H1 (cell line): ENCODE results near the gene SPATA31D4. TPM values are rescaled to one million over a fixed set of nuclear protein-coding genes. Genes with fewer than 3 reads are reported as not detected.

Experiments
- CTCF ChIA-PET: fragments of 300-600 bp; sonication (Branson Sonifier 250); formaldehyde crosslinking; loops from one replicate; lab custom pipeline; 2021; ENCODE audit not compliant: partially characterized antibody; lab: Charles Lee
- POLR2A ChIA-PET: fragments of 300-600 bp; sonication (Branson Sonifier 250); formaldehyde crosslinking; loops from one replicate; lab custom pipeline; 2021; ENCODE audit warnings: inconsistent platforms; ENCODE audit not compliant: partially characterized antibody; lab: Charles Lee
- DNase-seq, 2 experiments: peaks; one replicate each; pipeline versions ENCODE4 v3.0.0 to v3.0.0-alpha.2; 2010 to 2022; ENCODE audit warnings: low spot score in 2 of 2, low read depth in 1 of 2, mixed read lengths in 1 of 2
- FAIRE-seq: peaks from 2 replicates; lab custom pipeline; 2011; peaks lifted over from hg19 to GRCh38; lab: Jason Lieb, UNC
- H2AFZ ChIP-seq: 2 replicates; pipeline ENCODE4 v1.8.1; 2012; ENCODE audit warnings: low read length, inconsistent platforms
- H2AK5ac ChIP-seq: 2 replicates; pipeline ENCODE4 v1.6.1; 2013; ENCODE audit warnings: low read depth, low read length
- H2BK120ac ChIP-seq: replicated peaks from 2 replicates; pipeline ENCODE3; 2013; ENCODE audit warnings: low read depth, low read length, inconsistent platforms
- H2BK12ac ChIP-seq: 2 replicates; pipeline ENCODE4 v1.6.1; 2013; ENCODE audit warnings: low read depth, low read length
- H2BK15ac ChIP-seq: 2 replicates; pipeline ENCODE4 v1.6.1; 2013; ENCODE audit warnings: low read length
- H2BK20ac ChIP-seq: 2 replicates; pipeline ENCODE4 v1.6.1; 2013; ENCODE audit warnings: low read length
- H2BK5ac ChIP-seq: 2 replicates; pipeline ENCODE4 v1.6.1; 2013; ENCODE audit warnings: low read depth, low read length
- H3K14ac ChIP-seq: 2 replicates; pipeline ENCODE4 v1.6.1; 2013; ENCODE audit warnings: inconsistent platforms; ENCODE audit not compliant: insufficient read length
- H3K18ac ChIP-seq: 2 replicates; pipeline ENCODE4 v1.6.1; 2013; ENCODE audit warnings: low read length; ENCODE audit errors: extremely low read depth
- H3K23ac ChIP-seq: 2 replicates; pipeline ENCODE4 v1.6.1; 2013; ENCODE audit warnings: inconsistent platforms; ENCODE audit not compliant: insufficient read length
- H3K23me2 ChIP-seq: 2 replicates; pipeline ENCODE4 v1.6.1; 2013; ENCODE audit warnings: low read depth, low read length
- H3K27ac ChIP-seq: 2 replicates; pipeline ENCODE4 v1.6.1; 2011; ENCODE audit warnings: low read depth, low read length, inconsistent platforms
- H3K27me3 ChIP-seq, 4 experiments: replicated peaks in 1 of 4; 1 replicate in 1 of 4; 2 replicates in 3 of 4; pipeline versions ENCODE4 v1.6.1 to v1.8.1; 2011 to 2013; ENCODE audit warnings: low read length in 3 of 4, mild to moderate bottlenecking in 3 of 4, inconsistent platforms in 2 of 4, mixed read lengths in 2 of 4, moderate library complexity in 1 of 4; ENCODE audit not compliant: control insufficient read depth in 3 of 4, insufficient read depth in 3 of 4; ENCODE audit errors: extremely low read depth in 1 of 4
- H3K36me3 ChIP-seq, 4 experiments: 2 replicates each; pipeline versions ENCODE4 v1.6.1 to v1.8.1; 2011 to 2013; ENCODE audit warnings: mild to moderate bottlenecking in 4 of 4, low read length in 3 of 4, moderate library complexity in 2 of 4, control low read depth in 1 of 4, inconsistent platforms in 1 of 4; ENCODE audit not compliant: insufficient read depth in 4 of 4, control insufficient read depth in 2 of 4
- H3K4ac ChIP-seq: replicated peaks from 2 replicates; pipeline ENCODE3; 2013; ENCODE audit warnings: low read length, low read depth, mixed read lengths, inconsistent platforms; ENCODE audit not compliant: insufficient read length
- H3K4me1 ChIP-seq, 4 experiments: replicated peaks in 1 of 4; 1 replicate in 1 of 4; 2 replicates in 3 of 4; pipeline versions ENCODE4 v1.6.1 to v1.8.1; 2011 to 2013; ENCODE audit warnings: low read length in 3 of 4, inconsistent platforms in 2 of 4, mixed read lengths in 1 of 4; ENCODE audit not compliant: insufficient read depth in 4 of 4, control insufficient read depth in 3 of 4
- H3K4me2 ChIP-seq, 2 experiments: 2 replicates each; pipeline versions ENCODE4 v1.6.1 to v1.8.1; 2011 to 2013; ENCODE audit warnings: low read depth in 2 of 2, low read length in 2 of 2, control low read depth in 1 of 2, inconsistent platforms in 1 of 2, mild to moderate bottlenecking in 1 of 2; ENCODE audit not compliant: insufficient read depth in 1 of 2
- H3K4me3 ChIP-seq, 4 experiments: fragments of 200-600, 300-600 bp in 1 of 4; sonication (generic), shearing (Covaris generic), sonication (Bioruptor Twin) in 1 of 4; 2 replicates each; pipeline versions ENCODE4 v1.5.1 to v1.8.1; 2011 to 2016; ENCODE audit warnings: low read length in 4 of 4, low read depth in 3 of 4, control low read depth in 2 of 4, inconsistent platforms in 2 of 4, mild to moderate bottlenecking in 2 of 4, mixed read lengths in 1 of 4, moderate library complexity in 1 of 4; ENCODE audit not compliant: insufficient read depth in 2 of 4; ENCODE audit errors: extremely low read depth in 1 of 4
- H3K56ac ChIP-seq: replicated peaks from 2 replicates; pipeline ENCODE3; 2013; ENCODE audit warnings: low read depth, mild to moderate bottlenecking, mixed read lengths, low read length, inconsistent platforms; ENCODE audit not compliant: insufficient read length
- H3K79me1 ChIP-seq: 2 replicates; pipeline ENCODE4 v1.6.1; 2013; ENCODE audit warnings: low read depth, low read length, control low read depth
- H3K79me2 ChIP-seq, 2 experiments: 2 replicates each; pipeline versions ENCODE4 v1.6.1 to v1.8.1; 2012 to 2013; ENCODE audit warnings: low read length in 2 of 2, mild to moderate bottlenecking in 2 of 2, inconsistent platforms in 1 of 2; ENCODE audit not compliant: insufficient read depth in 2 of 2, control insufficient read depth in 1 of 2
- H3K9ac ChIP-seq, 4 experiments: replicated peaks in 1 of 4; 1 replicate in 1 of 4; 2 replicates in 3 of 4; pipeline versions ENCODE4 v1.6.1 to v1.8.1; 2011 to 2013; ENCODE audit warnings: low read depth in 3 of 4, low read length in 3 of 4, control low read depth in 2 of 4, mild to moderate bottlenecking in 2 of 4, moderate library complexity in 2 of 4, inconsistent platforms in 1 of 4; ENCODE audit errors: extremely low read depth in 1 of 4
- H3K9me3 ChIP-seq, 2 experiments: 2 replicates each; pipeline versions ENCODE4 v1.6.1 to v1.8.1; 2012 to 2013; ENCODE audit warnings: mild to moderate bottlenecking in 2 of 2, moderate library complexity in 2 of 2, control low read depth in 1 of 2, inconsistent platforms in 1 of 2, low read depth in 1 of 2, low read length in 1 of 2, mixed read lengths in 1 of 2; ENCODE audit not compliant: insufficient read depth in 2 of 2
- H4K20me1 ChIP-seq, 2 experiments: replicated peaks in 1 of 2; 2 replicates each; pipeline versions ENCODE3 to v1.8.1; 2011 to 2013; ENCODE audit warnings: inconsistent platforms in 2 of 2, low read length in 2 of 2, mild to moderate bottlenecking in 1 of 2; ENCODE audit not compliant: insufficient read depth in 2 of 2, control insufficient read depth in 1 of 2
- H4K5ac ChIP-seq: 2 replicates; pipeline ENCODE4 v1.6.1; 2013; ENCODE audit warnings: low read length, low read depth, mixed read lengths, inconsistent platforms; ENCODE audit not compliant: insufficient read length
- H4K8ac ChIP-seq: 2 replicates; pipeline ENCODE4 v1.8.0; 2013; ENCODE audit warnings: mild to moderate bottlenecking, moderate library complexity, low read length, inconsistent platforms; ENCODE audit not compliant: insufficient read depth; ENCODE audit errors: extremely low read depth
- H4K91ac ChIP-seq: replicated peaks from 2 replicates; pipeline ENCODE3; 2013; ENCODE audit warnings: low read length, mixed read lengths, inconsistent platforms; ENCODE audit not compliant: insufficient read length
- ASH2L ChIP-seq: fragments of 200-600, 300-600 bp; sonication (generic); IDR thresholded peaks from one replicate; pipeline ENCODE4 v1.7.1; 2017; ENCODE audit warnings: low read length
- BCL11A ChIP-seq, 2 experiments: IDR thresholded peaks; one replicate each; pipeline ENCODE4 v1.6.1; 2011; ENCODE audit warnings: low read depth in 2 of 2, low read length in 2 of 2, mild to moderate bottlenecking in 2 of 2
- CREB1 ChIP-seq: IDR thresholded peaks from 2 replicates; pipeline ENCODE4 v1.6.1; 2012; ENCODE audit warnings: inconsistent platforms
- EP300 ChIP-seq, 2 experiments: IDR thresholded peaks; 1 replicate in 1 of 2; 2 replicates in 1 of 2; pipeline ENCODE4 v1.6.1; 2011 to 2012; ENCODE audit warnings: low read depth in 2 of 2, low read length in 2 of 2, mild to moderate bottlenecking in 2 of 2, borderline replicate concordance in 1 of 2, inconsistent platforms in 1 of 2, moderate library complexity in 1 of 2
- JUN ChIP-seq: IDR thresholded peaks from 2 replicates; pipeline ENCODE4 v1.6.1; 2011; ENCODE audit warnings: low read depth, mild to moderate bottlenecking, improper control_type of control experiment, low read length
- NANOG ChIP-seq: IDR thresholded peaks from 2 replicates; pipeline ENCODE4 v1.6.1; 2011; ENCODE audit warnings: low read length, low read depth, mild to moderate bottlenecking, inconsistent platforms; ENCODE audit not compliant: insufficient read depth, poor library complexity, severe bottlenecking
- NRF1 ChIP-seq: IDR thresholded peaks from 2 replicates; pipeline ENCODE4 v1.6.1; 2011; ENCODE audit warnings: mild to moderate bottlenecking, low read depth, low read length, improper control_type of control experiment
- PHF8 ChIP-seq: fragments of 200-600 bp; sonication (generic); conservative IDR thresholded peaks from 2 replicates; pipeline ENCODE4 v1.7.1; 2012; ENCODE audit warnings: low read depth, mild to moderate bottlenecking, inconsistent platforms, low read length, moderate library complexity
- POLR2A ChIP-seq, 2 experiments: IDR thresholded peaks; 1 replicate in 1 of 2; 2 replicates in 1 of 2; pipeline ENCODE4 v1.6.1; 2011; ENCODE audit warnings: low read depth in 2 of 2, low read length in 2 of 2, mild to moderate bottlenecking in 2 of 2; ENCODE audit errors: control extremely low read depth in 1 of 2
- RBBP5 ChIP-seq: IDR thresholded peaks from 2 replicates; pipeline ENCODE4 v1.7.1; 2012; ENCODE audit warnings: low read depth, mild to moderate bottlenecking, inconsistent platforms, low read length, moderate library complexity, borderline replicate concordance
- RFX5 ChIP-seq: IDR thresholded peaks from 2 replicates; pipeline ENCODE4 v1.6.1; 2011; ENCODE audit warnings: low read depth, low read length, improper control_type of control experiment, borderline replicate concordance
- TAF1 ChIP-seq: IDR thresholded peaks from 2 replicates; pipeline ENCODE4 v1.6.1; 2011; ENCODE audit warnings: mild to moderate bottlenecking, low read depth, low read length
- TBP ChIP-seq: IDR thresholded peaks from 2 replicates; pipeline ENCODE4 v1.6.1; 2011; ENCODE audit warnings: low read depth, low read length, improper control_type of control experiment
- TCF12 ChIP-seq: IDR thresholded peaks from 2 replicates; pipeline ENCODE4 v1.6.1; 2011; ENCODE audit warnings: low read depth, mild to moderate bottlenecking, low read length
- polyA plus RNA-seq, 7 experiments: library from polyadenylated mRNA; depleted of rRNA in 3 of 7; stranded (reverse) in 5 of 7; unstranded in 2 of 7; fragments of >200 nt in 5 of 7; fragments of 200-250 nt in 2 of 7; gene quantifications; 1 replicate in 5 of 7; 2 replicates in 1 of 7; 4 replicates in 1 of 7; pipeline versions ENCODE4 v1.2.1 to v1.2.3, GENCODE V29; 2011 to 2013; ENCODE audit warnings: missing spikeins in 2 of 7, mixed read lengths in 2 of 7
- total RNA-seq: library from RNA; stranded (reverse); fragmentation: NEBNext Ultra II Directional; extraction: Animal tissue kit (Norgen Biotek cat#: 25700); gene quantifications from 2 replicates; pipeline ENCODE4 v1.2.1, GENCODE V29; 2021

Gene SPATA31D4
- total and polyA plus RNA-seq, 2 of the 8 experiments (the other 6 are each of a cell fraction or from before 2014, with no cell fraction given), result not detected

DNA sequence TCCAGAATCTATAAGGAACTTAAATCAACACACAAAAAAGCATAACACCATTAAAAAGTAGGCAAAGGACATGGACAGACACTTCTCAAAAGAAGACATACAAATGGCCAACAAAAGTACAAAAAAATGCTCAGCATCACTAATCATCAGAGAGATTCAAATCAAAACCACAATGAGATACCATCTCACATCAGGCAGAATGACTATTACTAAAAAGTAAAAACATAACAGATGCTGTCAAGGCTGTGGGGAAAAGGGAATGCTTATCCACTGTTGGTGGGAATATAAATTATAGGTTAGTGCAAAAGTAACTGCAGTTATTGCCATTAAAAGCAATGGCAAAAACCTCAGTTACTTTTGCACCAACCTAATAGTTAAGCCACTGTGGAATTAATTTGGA is 32.2 kb upstream of the SPATA31D4 start:
- CTCF ChIA-PET, result interaction anchor here (1.1 kb wide), 1 partner anchor 782 kb away, joined by 4 read pairs; no protein-coding TSS in a partner anchor
- FAIRE-seq, result no peak
- no peak for TF ChIP-seq NANOG
- no peak for TF ChIP-seq PHF8
- TF ChIP-seq TBP, result no peak
- TF ChIP-seq ASH2L, result no peak
- TF ChIP-seq TAF1, result no peak
- no peak for TF ChIP-seq JUN
- no peak for TF ChIP-seq BCL11A (IDR thresholded peaks at IDR 0.05; ENCODE audit: low read depth in 2 of 2, low read length in 2 of 2)
- no peak for TF ChIP-seq EP300 (IDR thresholded peaks at IDR 0.05; ENCODE audit: borderline replicate concordance in 1 of 2, low read depth in 2 of 2, low read length in 2 of 2)
- no peak for TF ChIP-seq RFX5
- no peak for TF ChIP-seq CREB1
- TF ChIP-seq POLR2A (IDR thresholded peaks at IDR 0.05; ENCODE audit: control extremely low read depth in 1 of 2, low read depth in 2 of 2, low read length in 2 of 2), result no peak
- TF ChIP-seq NRF1, result no peak
- no peak for TF ChIP-seq TCF12
- no peak for TF ChIP-seq RBBP5

More for the DNA sequence above, 32.2 kb upstream of the SPATA31D4 start:
- DNase-seq, result no peak
- no peaks in the 10 kb centered on the region for H4K20me1 ChIP-seq
- H2AFZ ChIP-seq, result no peak overlapping the region
- no peaks in the 10 kb centered on the region for H3K79me2 ChIP-seq
- no peaks in the 10 kb centered on the region for H3K27me3 ChIP-seq
- peaks cover 0 to 3% (median 0%) of the 10 kb centered on the region in 4 experiments; a peak in 2 of 7 replicates for H3K4me1 ChIP-seq
- no peak overlapping the region for H3K4ac ChIP-seq
- H3K4me2 ChIP-seq, result no peak overlapping the region
- H4K8ac ChIP-seq, result no peak overlapping the region
- H2BK5ac ChIP-seq, result no peak overlapping the region
- POLR2A ChIA-PET, result no interaction called here
- H3K9ac ChIP-seq, result no peak overlapping the region
- no peak overlapping the region for H3K14ac ChIP-seq
- no peak overlapping the region for H2BK15ac ChIP-seq
- H3K9me3 ChIP-seq, result no peaks in the 10 kb centered on the region
- H4K5ac ChIP-seq, result no peak overlapping the region
- H3K23me2 ChIP-seq, result no peaks in the 10 kb centered on the region; the same call in 1 of the 2 replicates
- H2AK5ac ChIP-seq, result no peak overlapping the region
- H3K56ac ChIP-seq, result no peak overlapping the region
- H3K18ac ChIP-seq, result no peak overlapping the region
- no peak overlapping the region for H3K23ac ChIP-seq
- no peak overlapping the region for H4K91ac ChIP-seq
- H3K36me3 ChIP-seq, result no peaks in the 10 kb centered on the region
- no peak overlapping the region for H2BK120ac ChIP-seq
- no peaks in the 10 kb centered on the region for H3K79me1 ChIP-seq
- H3K4me3 ChIP-seq, result no peak overlapping the region
- no peak overlapping the region for H3K27ac ChIP-seq
- no peak overlapping the region for H2BK12ac ChIP-seq
- no peak overlapping the region for H2BK20ac ChIP-seq
